ENCODE data around the gene TBL1Y. TPM values are rescaled to one million over a fixed set of nuclear protein-coding genes. Genes with fewer than 3 reads are reported as not detected.

Gene TBL1Y
- polyA plus RNA-seq, 4 donors = 0.03 to 2.6 TPM; not detected in 2

DNA sequence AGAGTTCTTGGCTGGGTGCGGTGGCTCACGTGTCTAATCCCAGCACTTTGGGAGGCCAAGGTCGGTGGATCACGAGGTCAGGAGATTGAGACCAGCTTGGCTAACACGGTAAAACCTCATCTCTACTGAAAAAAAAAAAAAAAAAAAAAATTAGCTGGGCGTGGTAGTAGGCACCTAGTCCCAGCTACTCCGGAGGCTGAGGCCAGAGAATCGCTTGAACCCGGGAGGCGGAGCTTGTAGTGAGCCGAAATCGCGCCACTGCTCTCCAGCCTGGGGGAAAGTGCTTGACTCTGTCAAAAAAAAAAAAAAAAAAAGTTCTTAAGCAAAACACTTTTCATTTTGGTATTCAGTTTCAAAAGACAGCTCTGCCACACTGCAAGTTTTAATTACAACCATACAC, 37.9 kb downstream of the TBL1Y start:
- WGBS, 3 donors = 81 to 86% methylated on average over 10 to 13 of the region's 13 CpGs; no CpG with 5 or more reads in 1 of the 3 donors
- Histone ChIP-seq H3K36me3 (ENCODE audit: control insufficient read depth in 3 of 3, insufficient read depth in 2 of 3, low read depth in 1 of 3, low read length in 3 of 3) (no peaks in the 10 kb centered on the region), H3K27ac (ENCODE audit: low read depth in 1 of 3, low read length in 2 of 3) (no peak overlapping the region), H3K9me3 (ENCODE audit: control insufficient read depth in 2 of 2, insufficient read depth in 1 of 2, low read depth in 1 of 2, low read length in 1 of 2) (no peaks in the 10 kb centered on the region), H3K27me3 (ENCODE audit: control insufficient read depth in 3 of 3, insufficient read depth in 3 of 3, low read length in 3 of 3) (no peaks in the 10 kb centered on the region), H3K4me1 (ENCODE audit: control insufficient read depth in 3 of 3, insufficient read depth in 2 of 3, low read depth in 1 of 3, low read length in 2 of 3) (no peaks in the 10 kb centered on the region), H3K4me3 (ENCODE audit: low read depth in 1 of 3, low read length in 3 of 3) (no peak overlapping the region)
- FAIRE-seq = no peak
- no peak for DNase-seq

DNA sequence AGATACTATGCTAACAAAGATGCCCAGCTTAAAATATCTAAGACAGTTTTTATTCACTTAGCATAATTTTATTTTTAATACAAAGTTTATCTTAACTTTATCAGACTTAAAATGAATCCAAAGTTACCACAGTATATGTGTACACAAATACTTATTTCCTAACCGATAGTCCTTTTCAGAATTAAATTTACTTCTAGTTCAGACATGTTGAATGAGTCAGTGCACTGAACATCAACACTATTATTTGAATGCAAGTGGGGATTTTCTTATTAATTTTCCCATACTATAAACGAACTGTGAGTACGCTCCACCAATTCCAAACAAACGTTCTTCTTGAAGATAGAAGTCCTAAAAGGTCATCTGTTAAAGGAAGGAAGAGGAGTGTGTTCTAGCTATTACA, 39.5 kb downstream of the TBL1Y start:
- H3K9me3 ChIP-seq (ENCODE audit: control insufficient read depth in 2 of 2, insufficient read depth in 1 of 2, low read depth in 1 of 2, low read length in 1 of 2) = no peaks in the 10 kb centered on the region
- no peaks in the 10 kb centered on the region for H3K4me1 ChIP-seq (ENCODE audit: control insufficient read depth in 3 of 3, insufficient read depth in 2 of 3, low read depth in 1 of 3, low read length in 2 of 3)
- WGBS, 3 donors = 59 to 64% methylated on average over 4 of the region's 4 CpGs; no CpG with 5 or more reads in 1 of the 3 donors
- FAIRE-seq (no peak), DNase-seq (no peak)
- H3K27me3 ChIP-seq (ENCODE audit: control insufficient read depth in 3 of 3, insufficient read depth in 3 of 3, low read length in 3 of 3) = no peaks in the 10 kb centered on the region
- no peaks in the 10 kb centered on the region for H3K36me3 ChIP-seq (ENCODE audit: control insufficient read depth in 3 of 3, insufficient read depth in 2 of 3, low read depth in 1 of 3, low read length in 3 of 3)
- H3K4me3 ChIP-seq (ENCODE audit: low read depth in 1 of 3, low read length in 3 of 3) = no peak overlapping the region
- H3K27ac ChIP-seq (ENCODE audit: low read depth in 1 of 3, low read length in 2 of 3) = no peak overlapping the region

DNA sequence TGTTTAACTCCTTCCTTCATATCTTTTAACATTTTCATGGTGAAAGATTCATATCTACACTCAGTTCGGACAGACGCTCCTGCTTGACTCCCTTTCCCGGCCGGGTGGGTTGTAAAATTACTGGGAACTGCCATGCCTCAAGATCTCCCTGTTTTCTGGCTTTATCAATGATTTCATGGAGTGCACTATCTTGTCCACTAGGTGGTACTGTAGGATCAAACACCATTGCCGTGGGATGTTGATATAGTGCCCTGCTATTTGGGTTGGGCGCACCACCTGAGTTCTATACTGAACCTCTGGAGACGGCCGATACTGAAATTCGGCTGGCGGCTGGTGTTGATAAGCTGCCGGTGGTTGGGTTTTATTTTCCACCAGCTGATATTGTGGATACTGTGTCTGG, 54.2 kb downstream of the TBL1Y start:
- DNase-seq = peak; percentile 28 to 52
- Histone ChIP-seq H3K27me3 (ENCODE audit: control insufficient read depth in 3 of 3, insufficient read depth in 3 of 3, low read length in 3 of 3) (no peaks in the 10 kb centered on the region), H3K4me3 (ENCODE audit: low read depth in 1 of 3, low read length in 3 of 3) (no peak overlapping the region), H3K36me3 (ENCODE audit: control insufficient read depth in 3 of 3, insufficient read depth in 2 of 3, low read depth in 1 of 3, low read length in 3 of 3) (no peaks in the 10 kb centered on the region), H3K4me1 (ENCODE audit: control insufficient read depth in 3 of 3, insufficient read depth in 2 of 3, low read depth in 1 of 3, low read length in 2 of 3) (no peaks in the 10 kb centered on the region), H3K27ac (ENCODE audit: low read depth in 1 of 3, low read length in 2 of 3) (no peak overlapping the region), H3K9me3 (ENCODE audit: control insufficient read depth in 2 of 2, insufficient read depth in 1 of 2, low read depth in 1 of 2, low read length in 1 of 2) (no peaks in the 10 kb centered on the region)
- no peak for FAIRE-seq
- WGBS, 3 donors = 1 to 4% methylated on average over 11 of the region's 11 CpGs; no CpG with 5 or more reads in 1 of the 3 donors

DNA sequence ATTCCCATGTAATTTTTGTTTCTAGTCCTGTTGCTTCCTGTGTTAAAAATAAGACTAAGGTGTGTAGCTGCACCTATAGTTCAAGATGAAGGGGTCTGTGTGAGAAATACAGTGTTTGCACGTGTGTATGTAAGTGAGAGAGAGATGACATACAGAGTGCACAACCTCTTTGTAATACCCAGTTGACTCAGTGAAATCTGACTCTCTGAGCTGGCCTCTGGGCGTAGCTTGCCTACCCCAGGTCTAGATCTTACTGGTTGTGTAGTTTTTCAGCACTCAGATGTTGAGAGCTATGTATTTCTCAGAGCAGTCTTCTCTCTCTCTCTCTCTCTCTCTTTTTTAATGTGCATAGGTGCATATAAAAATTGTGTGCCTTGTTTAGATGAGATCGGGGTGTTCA, 56.0 kb downstream of the TBL1Y start:
- 74 to 84% methylated on average over 3 of the region's 3 CpGs; no CpG with 5 or more reads in 1 of the 3 donors for WGBS, 3 donors
- no peaks in the 10 kb centered on the region for H3K9me3 ChIP-seq (ENCODE audit: control insufficient read depth in 2 of 2, insufficient read depth in 1 of 2, low read depth in 1 of 2, low read length in 1 of 2)
- H3K36me3 ChIP-seq (ENCODE audit: control insufficient read depth in 3 of 3, insufficient read depth in 2 of 3, low read depth in 1 of 3, low read length in 3 of 3) = no peaks in the 10 kb centered on the region
- H3K4me3 ChIP-seq (ENCODE audit: low read depth in 1 of 3, low read length in 3 of 3) = no peak overlapping the region
- no peaks in the 10 kb centered on the region for H3K27me3 ChIP-seq (ENCODE audit: control insufficient read depth in 3 of 3, insufficient read depth in 3 of 3, low read length in 3 of 3)
- no peaks in the 10 kb centered on the region for H3K4me1 ChIP-seq (ENCODE audit: control insufficient read depth in 3 of 3, insufficient read depth in 2 of 3, low read depth in 1 of 3, low read length in 2 of 3)
- DNase-seq (no peak), FAIRE-seq (no peak)
- no peak overlapping the region for H3K27ac ChIP-seq (ENCODE audit: low read depth in 1 of 3, low read length in 2 of 3)

DNA sequence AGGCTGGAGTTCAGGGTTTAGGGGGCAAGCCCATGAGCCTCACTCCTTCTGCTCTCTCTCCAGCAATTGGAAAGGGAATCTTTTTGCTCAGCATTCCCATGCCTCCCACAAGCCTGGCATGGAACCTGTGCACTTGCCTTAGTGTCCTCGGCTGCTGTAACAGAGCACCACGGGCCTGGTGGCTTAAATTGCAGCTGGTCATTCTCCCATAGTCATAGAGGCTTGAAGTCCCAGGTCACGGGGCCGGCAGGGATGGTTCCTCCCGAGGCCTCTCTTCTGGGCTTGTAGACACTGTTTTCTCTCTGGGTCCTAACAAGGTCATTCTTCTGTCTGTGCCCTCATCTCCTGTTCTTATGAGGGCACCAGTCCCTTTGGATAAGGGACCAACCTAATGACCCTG, 57.2 kb downstream of the TBL1Y start:
- WGBS, 3 donors = 72 to 80% methylated on average over 4 to 5 of the region's 5 CpGs; no CpG with 5 or more reads in 1 of the 3 donors
- no peak for FAIRE-seq

DNA sequence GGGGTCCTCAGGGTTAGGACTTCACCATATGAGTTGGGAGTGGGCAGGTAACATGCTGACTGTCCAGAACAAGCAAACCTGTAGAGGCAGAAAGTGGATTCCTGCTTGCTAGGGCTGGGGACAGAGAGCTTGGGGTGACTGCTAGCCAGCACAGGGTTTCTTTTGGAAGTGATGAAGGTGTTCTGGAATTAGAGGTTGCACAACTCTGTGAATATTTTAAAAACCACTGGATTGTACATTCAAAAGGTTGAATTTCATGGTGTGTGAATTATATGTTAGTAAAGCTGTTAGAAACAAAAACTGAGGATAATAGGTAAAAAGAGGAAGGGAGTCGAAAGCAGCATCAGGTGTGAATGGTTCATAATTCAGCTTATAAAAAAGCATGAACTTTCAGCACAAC, 57.7 kb downstream of the TBL1Y start:
- no peak for DNase-seq
- no peaks in the 10 kb centered on the region for H3K36me3 ChIP-seq (ENCODE audit: control insufficient read depth in 3 of 3, insufficient read depth in 2 of 3, low read depth in 1 of 3, low read length in 3 of 3)
- no peak for FAIRE-seq
- no peak overlapping the region for H3K4me3 ChIP-seq (ENCODE audit: low read depth in 1 of 3, low read length in 3 of 3)
- H3K9me3 ChIP-seq (ENCODE audit: control insufficient read depth in 2 of 2, insufficient read depth in 1 of 2, low read depth in 1 of 2, low read length in 1 of 2) = no peaks in the 10 kb centered on the region
- H3K4me1 ChIP-seq (ENCODE audit: control insufficient read depth in 3 of 3, insufficient read depth in 2 of 3, low read depth in 1 of 3, low read length in 2 of 3) = no peaks in the 10 kb centered on the region
- WGBS, 3 donors = 74 to 88% methylated on average over 1 of the region's 1 CpG; no CpG with 5 or more reads in 1 of the 3 donors
- no peaks in the 10 kb centered on the region for H3K27me3 ChIP-seq (ENCODE audit: control insufficient read depth in 3 of 3, insufficient read depth in 3 of 3, low read length in 3 of 3)
- no peak overlapping the region for H3K27ac ChIP-seq (ENCODE audit: low read depth in 1 of 3, low read length in 2 of 3)

More for the DNA sequence above, 57.2 kb downstream of the TBL1Y start:
- H3K36me3 ChIP-seq (ENCODE audit: control insufficient read depth in 3 of 3, insufficient read depth in 2 of 3, low read depth in 1 of 3, low read length in 3 of 3) = no peaks in the 10 kb centered on the region
- H3K27ac ChIP-seq (ENCODE audit: low read depth in 1 of 3, low read length in 2 of 3) = no peak overlapping the region
- no peaks in the 10 kb centered on the region for H3K27me3 ChIP-seq (ENCODE audit: control insufficient read depth in 3 of 3, insufficient read depth in 3 of 3, low read length in 3 of 3)
- no peak for DNase-seq
- H3K4me1 ChIP-seq (ENCODE audit: control insufficient read depth in 3 of 3, insufficient read depth in 2 of 3, low read depth in 1 of 3, low read length in 2 of 3) = no peaks in the 10 kb centered on the region
- H3K4me3 ChIP-seq (ENCODE audit: low read depth in 1 of 3, low read length in 3 of 3) = no peak overlapping the region
- no peaks in the 10 kb centered on the region for H3K9me3 ChIP-seq (ENCODE audit: control insufficient read depth in 2 of 2, insufficient read depth in 1 of 2, low read depth in 1 of 2, low read length in 1 of 2)

DNA sequence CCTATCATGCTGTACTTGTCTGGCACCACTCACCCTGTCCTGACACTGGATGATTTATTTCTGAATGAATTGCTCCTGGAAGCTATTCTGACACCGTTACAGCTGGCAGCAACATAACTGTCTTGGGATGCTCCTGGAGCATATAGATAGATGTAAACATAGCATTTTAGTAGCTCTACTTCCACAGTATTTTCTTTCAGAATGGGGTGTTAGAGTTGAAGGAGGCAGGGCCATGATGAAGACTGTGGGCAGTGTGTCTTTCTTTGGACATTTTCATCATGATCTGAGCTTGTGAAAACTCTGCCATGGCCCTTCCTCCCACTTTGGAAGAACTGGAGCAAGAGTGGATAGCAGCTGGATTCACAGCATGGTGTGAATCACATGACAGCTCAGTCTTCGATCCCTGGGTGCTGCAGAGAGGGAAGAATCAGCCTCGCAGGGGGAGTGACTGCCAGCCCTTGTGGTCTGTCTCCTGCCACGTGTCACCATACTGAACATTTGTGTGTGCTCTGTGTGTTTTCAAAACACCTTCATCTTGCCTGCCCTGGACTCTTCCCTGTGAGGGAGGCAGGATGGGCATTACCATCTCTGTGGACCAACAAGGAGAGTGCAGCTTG, 61.9 kb downstream of the TBL1Y start:
- 40 to 43% methylated on average over 4 of the region's 4 CpGs; no CpG with 5 or more reads in 1 of the 3 donors for WGBS, 3 donors
- DNase-seq (no peak), FAIRE-seq (no peak)
- H3K27me3 ChIP-seq (ENCODE audit: control insufficient read depth in 3 of 3, insufficient read depth in 3 of 3, low read length in 3 of 3) = no peaks in the 10 kb centered on the region
- no peaks in the 10 kb centered on the region for H3K9me3 ChIP-seq (ENCODE audit: control insufficient read depth in 2 of 2, insufficient read depth in 1 of 2, low read depth in 1 of 2, low read length in 1 of 2)
- H3K4me3 ChIP-seq (ENCODE audit: low read depth in 1 of 3, low read length in 3 of 3) = no peak overlapping the region
- H3K27ac ChIP-seq (ENCODE audit: low read depth in 1 of 3, low read length in 2 of 3) = no peak overlapping the region
- H3K36me3 ChIP-seq (ENCODE audit: control insufficient read depth in 3 of 3, insufficient read depth in 2 of 3, low read depth in 1 of 3, low read length in 3 of 3) = no peaks in the 10 kb centered on the region
- no peaks in the 10 kb centered on the region for H3K4me1 ChIP-seq (ENCODE audit: control insufficient read depth in 3 of 3, insufficient read depth in 2 of 3, low read depth in 1 of 3, low read length in 2 of 3)

DNA sequence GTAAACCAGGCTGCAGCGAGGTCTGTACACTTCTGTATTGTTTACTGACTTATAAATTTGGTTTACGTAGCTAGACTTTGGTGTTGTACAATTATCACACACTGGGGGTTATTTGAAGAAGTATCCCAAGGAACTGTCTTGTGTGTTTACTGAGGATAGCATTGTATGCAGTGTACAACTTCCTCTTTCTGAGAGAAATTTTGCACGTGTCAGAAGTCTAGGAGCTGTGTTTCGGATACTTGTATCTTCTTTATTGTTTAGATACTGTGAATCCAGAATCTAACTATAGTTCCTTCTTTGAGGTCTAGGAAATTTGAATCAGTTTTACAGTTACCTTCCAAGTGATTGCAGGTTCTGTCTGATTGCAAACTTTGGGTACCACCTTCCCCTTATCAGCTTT, 64.5 kb downstream of the TBL1Y start:
- no peaks in the 10 kb centered on the region for H3K27me3 ChIP-seq (ENCODE audit: control insufficient read depth in 3 of 3, insufficient read depth in 3 of 3, low read length in 3 of 3)
- FAIRE-seq = no peak
- DNase-seq = no peak
- no peaks in the 10 kb centered on the region for H3K9me3 ChIP-seq (ENCODE audit: control insufficient read depth in 2 of 2, insufficient read depth in 1 of 2, low read depth in 1 of 2, low read length in 1 of 2)
- H3K4me1 ChIP-seq (ENCODE audit: control insufficient read depth in 3 of 3, insufficient read depth in 2 of 3, low read depth in 1 of 3, low read length in 2 of 3) = no peaks in the 10 kb centered on the region
- H3K4me3 ChIP-seq (ENCODE audit: low read depth in 1 of 3, low read length in 3 of 3) = no peak overlapping the region
- 63 to 84% methylated on average over 3 to 4 of the region's 4 CpGs; no CpG with 5 or more reads in 1 of the 3 donors for WGBS, 3 donors
- no peak overlapping the region for H3K27ac ChIP-seq (ENCODE audit: low read depth in 1 of 3, low read length in 2 of 3)
- H3K36me3 ChIP-seq (ENCODE audit: control insufficient read depth in 3 of 3, insufficient read depth in 2 of 3, low read depth in 1 of 3, low read length in 3 of 3) = no peaks in the 10 kb centered on the region

DNA sequence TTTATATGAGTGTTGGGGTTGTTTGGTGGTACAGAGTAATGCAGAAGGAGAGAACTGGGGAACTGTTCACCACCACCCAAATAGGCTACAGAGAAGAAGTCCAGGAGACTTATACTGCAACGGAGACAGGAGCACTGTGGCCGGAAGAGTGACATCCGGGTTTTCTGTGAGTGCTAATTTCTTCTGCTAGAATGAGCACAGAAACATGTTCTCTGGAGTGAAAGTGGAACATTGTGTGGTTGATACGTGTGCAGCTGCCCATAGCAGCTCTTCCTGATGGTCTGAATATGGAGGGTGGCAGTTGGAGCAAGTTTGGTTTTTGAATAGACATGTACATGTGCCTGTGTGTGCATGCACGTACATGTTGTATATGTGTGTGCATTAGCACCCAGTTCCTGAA, 67.3 kb downstream of the TBL1Y start:
- no peaks in the 10 kb centered on the region for H3K4me1 ChIP-seq (ENCODE audit: control insufficient read depth in 3 of 3, insufficient read depth in 2 of 3, low read depth in 1 of 3, low read length in 2 of 3)
- no peaks in the 10 kb centered on the region for H3K27me3 ChIP-seq (ENCODE audit: control insufficient read depth in 3 of 3, insufficient read depth in 3 of 3, low read length in 3 of 3)
- 78 to 87% methylated on average over 5 of the region's 5 CpGs; no CpG with 5 or more reads in 1 of the 3 donors for WGBS, 3 donors
- no peaks in the 10 kb centered on the region for H3K36me3 ChIP-seq (ENCODE audit: control insufficient read depth in 3 of 3, insufficient read depth in 2 of 3, low read depth in 1 of 3, low read length in 3 of 3)
- H3K27ac ChIP-seq (ENCODE audit: low read depth in 1 of 3, low read length in 2 of 3) = no peak overlapping the region
- no peak overlapping the region for H3K4me3 ChIP-seq (ENCODE audit: low read depth in 1 of 3, low read length in 3 of 3)
- FAIRE-seq = no peak
- no peaks in the 10 kb centered on the region for H3K9me3 ChIP-seq (ENCODE audit: control insufficient read depth in 2 of 2, insufficient read depth in 1 of 2, low read depth in 1 of 2, low read length in 1 of 2)
- no peak for DNase-seq

Measured in small intestine (tissue), 7 donors.